DOHH2 (cell line): ENCODE measurements around the gene PDZK1.
"Not testable (repeated sequence)": the region's sequence is repeated elsewhere in the genome, so short reads cannot be mapped to it uniquely, and the experiment has no call there.

Source experiments
- H3F3A ChIP-seq: fragments of 200-600 bp; sonication (generic), shearing (Covaris generic); 2 replicates; pipeline ENCODE4 v1.6.0; 2016; ENCODE audit warnings: antibody characterized with exemption, mild to moderate bottlenecking; ENCODE audit not compliant: control insufficient read depth, insufficient read depth
- H3K27ac ChIP-seq: fragments of 200-600 bp; sonication (generic); 2 replicates; pipeline ENCODE4 v1.5.1; 2014; ENCODE audit warnings: low read depth, mild to moderate bottlenecking, low read length, moderate library complexity
- H3K27me3 ChIP-seq: fragments of 200-600 bp; sonication (generic); 2 replicates; pipeline ENCODE4 v1.6.1; 2014; ENCODE audit warnings: mild to moderate bottlenecking, low read length, mixed read lengths; ENCODE audit not compliant: control insufficient read depth
- H3K36me3 ChIP-seq: fragments of 200-600 bp; sonication (generic); 2 replicates; pipeline ENCODE4 v1.6.1; 2014; ENCODE audit warnings: mild to moderate bottlenecking, low read length, moderate library complexity, mixed read lengths; ENCODE audit not compliant: control insufficient read depth
- H3K4me1 ChIP-seq: fragments of 200-600 bp; sonication (generic); 2 replicates; pipeline ENCODE4 v1.6.1; 2014; ENCODE audit warnings: mild to moderate bottlenecking, low read length, mixed read lengths; ENCODE audit not compliant: control insufficient read depth
- H3K4me2 ChIP-seq: fragments of 200-600 bp; sonication (generic); 2 replicates; pipeline ENCODE4 v1.6.0; 2014; ENCODE audit warnings: mild to moderate bottlenecking, low read length, moderate library complexity
- H3K4me3 ChIP-seq: fragments of 200-600 bp; sonication (generic); 2 replicates; pipeline ENCODE4 v1.5.1; 2014; ENCODE audit warnings: mild to moderate bottlenecking, low read length, mixed read lengths
- H3K79me2 ChIP-seq: fragments of 200-600 bp; sonication (generic); 2 replicates; pipeline ENCODE4 v1.6.1; 2014; ENCODE audit warnings: mild to moderate bottlenecking, low read length, mixed read lengths; ENCODE audit not compliant: control insufficient read depth
- H3K9me2 ChIP-seq: fragments of 200-600 bp; sonication (generic); replicated peaks from 2 replicates; pipeline ENCODE4 v1.6.1; 2014; ENCODE audit warnings: mild to moderate bottlenecking, low read length, mixed read lengths; ENCODE audit not compliant: control insufficient read depth
- H3K9me3 ChIP-seq: fragments of 200-600 bp; sonication (generic); 2 replicates; pipeline ENCODE4 v1.6.1; 2014; ENCODE audit warnings: antibody characterized with exemption, low read length, mixed read lengths; ENCODE audit not compliant: control insufficient read depth, insufficient read depth
- H4K20me1 ChIP-seq: fragments of 200-600 bp; sonication (generic); 2 replicates; pipeline ENCODE4 v1.6.0; 2014; ENCODE audit warnings: low read depth, mild to moderate bottlenecking, antibody characterized with exemption, low read length, moderate library complexity; ENCODE audit not compliant: control insufficient read depth, insufficient read depth

The PDZK1 gene

GRCh38 chr1:145670995-145671745, 36.0 kb downstream of the PDZK1 start:
- H3K4me3 ChIP-seq, H4K20me1 ChIP-seq, H3K9me2 ChIP-seq, H3K4me2 ChIP-seq, H3K27me3 ChIP-seq, H3K9me3 ChIP-seq, H3K4me1 ChIP-seq, H3K27ac ChIP-seq, H3K79me2 ChIP-seq, H3F3A ChIP-seq, H3K36me3 ChIP-seq: not testable (repeated sequence)

- H3K79me2 ChIP-seq, H3K27ac ChIP-seq, H3K4me3 ChIP-seq, H3K27me3 ChIP-seq, H3K4me1 ChIP-seq, H4K20me1 ChIP-seq, H3K9me3 ChIP-seq, H3K9me2 ChIP-seq, H3K4me2 ChIP-seq, H3F3A ChIP-seq, H3K36me3 ChIP-seq: not testable (repeated sequence)
These were observed 42.2 kb downstream of the PDZK1 start for GRCh38 chr1:145665015-145665414.

- H3K79me2 ChIP-seq, H3K4me3 ChIP-seq, H3K27ac ChIP-seq, H3K27me3 ChIP-seq, H3K4me1 ChIP-seq, H3F3A ChIP-seq, H3K36me3 ChIP-seq, H3K9me3 ChIP-seq, H4K20me1 ChIP-seq, H3K4me2 ChIP-seq, H3K9me2 ChIP-seq: not testable (repeated sequence)
These were observed 44.7 kb downstream of the PDZK1 start for GRCh38 chr1:145662502-145662901.

- not testable (repeated sequence) for H3K4me2 ChIP-seq, H3K79me2 ChIP-seq, H3K27ac ChIP-seq, H3K4me3 ChIP-seq, H4K20me1 ChIP-seq, H3K9me2 ChIP-seq, H3K36me3 ChIP-seq, H3K27me3 ChIP-seq, H3K9me3 ChIP-seq, H3F3A ChIP-seq, H3K4me1 ChIP-seq
These were observed 50.8 kb downstream of the PDZK1 start for GRCh38 chr1:145656245-145656943.

DNA sequence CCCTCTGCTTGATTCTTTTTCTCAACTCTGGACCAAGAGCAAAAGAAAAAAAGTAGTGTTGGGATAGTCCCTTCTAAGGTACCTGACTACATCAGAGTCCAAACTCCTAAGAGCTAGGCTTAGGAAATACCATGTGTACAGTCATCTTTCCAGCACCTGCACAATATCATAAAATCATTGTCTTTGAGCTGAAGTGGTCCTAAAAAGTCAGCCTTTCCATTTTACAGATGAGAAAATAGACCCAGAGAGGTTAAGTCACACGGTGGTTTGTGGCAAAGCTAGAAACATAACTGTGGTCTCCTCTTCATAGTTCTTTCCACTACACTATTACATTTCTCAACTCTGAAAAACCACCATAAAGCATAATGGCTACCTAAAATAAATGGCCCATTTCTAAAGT, 63.2 kb downstream of the PDZK1 start:
- not testable (repeated sequence) for H4K20me1 ChIP-seq, H3K9me3 ChIP-seq, H3K4me3 ChIP-seq, H3F3A ChIP-seq, H3K79me2 ChIP-seq, H3K9me2 ChIP-seq, H3K4me1 ChIP-seq, H3K27ac ChIP-seq, H3K27me3 ChIP-seq, H3K36me3 ChIP-seq, H3K4me2 ChIP-seq

DNA sequence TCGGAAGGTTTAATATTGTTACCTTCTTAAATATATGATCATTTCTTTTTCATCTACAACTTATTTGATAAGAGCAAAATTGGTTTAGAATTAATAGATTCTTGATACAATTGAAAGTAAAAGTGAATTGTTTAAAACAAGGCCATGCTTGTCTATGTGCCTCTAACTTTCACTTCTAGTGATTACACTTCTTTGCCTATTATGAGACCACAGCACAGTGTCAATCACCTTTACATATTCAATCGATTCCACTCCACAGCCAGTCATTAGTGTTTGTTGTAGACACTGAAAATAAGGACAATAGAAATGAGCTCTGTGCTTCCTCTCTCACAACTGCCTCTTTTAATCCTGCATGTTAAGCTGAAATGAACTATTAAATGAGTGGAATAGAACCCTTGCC, 65.3 kb downstream of the PDZK1 start:
- not testable (repeated sequence) for H4K20me1 ChIP-seq, H3K4me2 ChIP-seq, H3K9me2 ChIP-seq, H3K4me1 ChIP-seq, H3K27me3 ChIP-seq, H3K4me3 ChIP-seq, H3K9me3 ChIP-seq, H3K79me2 ChIP-seq, H3K36me3 ChIP-seq, H3F3A ChIP-seq, H3K27ac ChIP-seq

- H3K27ac ChIP-seq, H3K4me3 ChIP-seq, H3K9me2 ChIP-seq: not testable (repeated sequence)
These were observed 70.9 kb downstream of the PDZK1 start for GRCh38 chr1:145636237-145636636.

GRCh38 chr1:145622177-145622576, 85.0 kb downstream of the PDZK1 start:
- H3K27ac ChIP-seq, H3K4me2 ChIP-seq, H3K4me3 ChIP-seq, H3F3A ChIP-seq, H4K20me1 ChIP-seq, H3K9me2 ChIP-seq, H3K9me3 ChIP-seq, H3K27me3 ChIP-seq, H3K36me3 ChIP-seq, H3K79me2 ChIP-seq, H3K4me1 ChIP-seq: not testable (repeated sequence)

More at GRCh38 chr1:145636237-145636636, 70.9 kb downstream of the PDZK1 start:
- not testable (repeated sequence) for H3K36me3 ChIP-seq, H3K4me1 ChIP-seq, H3F3A ChIP-seq, H3K27me3 ChIP-seq, H3K9me3 ChIP-seq, H3K4me2 ChIP-seq, H4K20me1 ChIP-seq, H3K79me2 ChIP-seq
